NCI-H187 treated with DMSO at 0.1 percent for 48 hours (cell line): ENCODE results near the gene SACS.
A peak's percentile ranks its signal among the peaks of the same experiment; 100 is the strongest.
"Not testable (repeated sequence)": the region's sequence is repeated elsewhere in the genome, so short reads cannot be mapped to it uniquely, and the experiment has no call there.

ENCODE experiments used
- DNase-seq: peaks from one replicate; lab custom pipeline; 2025; lab: John Stamatoyannopoulos, UW

The SACS gene

GRCh38 chr13:23359882-23360281, 73.6 kb downstream of the SACS start:
- DNase-seq: no peak

- no peak for DNase-seq
Measured at GRCh38 chr13:23357349-23357748, 76.2 kb downstream of the SACS start.

- DNase-seq: no peak
Measured at GRCh38 chr13:23356368-23356767, 77.1 kb downstream of the SACS start.

GRCh38 chr13:23354520-23354919, 79.0 kb downstream of the SACS start:
- no peak for DNase-seq

GRCh38 chr13:23352161-23352560, 81.3 kb downstream of the SACS start:
- no peak for DNase-seq

- no peak for DNase-seq
Measured at GRCh38 chr13:23350009-23350408, 83.5 kb downstream of the SACS start.

- DNase-seq: no peak
Measured at GRCh38 chr13:23349161-23349897, 84.2 kb downstream of the SACS start.

GRCh38 chr13:23348262-23349127, 85.0 kb downstream of the SACS start:
- DNase-seq: peak; percentile 16

- DNase-seq: no peak
Measured at GRCh38 chr13:23347601-23348000, 85.9 kb downstream of the SACS start.

- no peak for DNase-seq
Measured at GRCh38 chr13:23344931-23345595, 88.4 kb downstream of the SACS start.

- no peak for DNase-seq
Measured at GRCh38 chr13:23339225-23339624, 94.3 kb downstream of the SACS start.

GRCh38 chr13:23330356-23330755, 103.1 kb downstream of the SACS start:
- no peak for DNase-seq

- no peak for DNase-seq
Measured at GRCh38 chr13:23325191-23325590, 108.3 kb downstream of the SACS start.

GRCh38 chr13:23323946-23324709, 109.4 kb downstream of the SACS start:
- DNase-seq: no peak

GRCh38 chr13:23322353-23323336, 110.9 kb downstream of the SACS start:
- no peak for DNase-seq

GRCh38 chr13:23321535-23322241, 111.8 kb downstream of the SACS start:
- DNase-seq: no peak

- DNase-seq: no peak
Measured at GRCh38 chr13:23320926-23321534, 112.5 kb downstream of the SACS start.

- DNase-seq: no peak
Measured at GRCh38 chr13:23319883-23320224, 113.6 kb downstream of the SACS start.

- not testable (repeated sequence) for DNase-seq
Measured at GRCh38 chr13:23314837-23315236, 118.7 kb downstream of the SACS start.

GRCh38 chr13:23292586-23292985, 140.9 kb downstream of the SACS start:
- no peak for DNase-seq
